ENCODE measurements around the gene ZNF414. TPM values are rescaled to one million over a fixed set of nuclear protein-coding genes. Genes with fewer than 3 reads are reported as not detected.

ZNF414 gene
- total and polyA plus RNA-seq, 10 of the 15 experiments (the other 5 are each of a cell fraction or from before 2014, with no cell fraction given): 0.16 to 23.7 (median 5.3) TPM; not detected in 1

DNA sequence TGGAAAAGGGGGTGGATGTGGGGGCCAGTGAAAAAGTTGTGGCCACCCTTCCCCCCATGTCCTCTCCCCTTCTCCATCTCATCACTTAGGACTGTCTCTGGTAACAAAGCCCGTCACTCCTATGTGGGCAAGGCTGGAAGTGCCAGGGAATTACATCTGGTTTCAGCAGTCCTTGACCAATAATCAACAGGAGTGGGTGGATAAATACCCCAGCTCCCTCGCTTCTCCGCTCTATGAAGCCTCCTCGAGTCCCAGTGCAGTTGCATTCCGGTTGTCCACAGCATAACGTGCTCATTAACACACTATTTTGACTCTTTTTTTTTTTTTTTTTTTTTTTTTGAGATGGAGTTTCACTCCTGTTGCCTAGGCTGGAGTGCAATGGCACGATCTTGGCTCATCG is 31.8 kb upstream of the ZNF414 start:
- Histone ChIP-seq H3K4me2 (ENCODE audit: control insufficient read depth, insufficient read depth) (no peak overlapping the region), H3K27ac (ENCODE audit: control insufficient read depth, insufficient read depth) (no peak overlapping the region), H3K36me3 (ENCODE audit: control insufficient read depth in 2 of 2, insufficient read depth in 2 of 2, low read length in 1 of 2) (no peaks in the 10 kb centered on the region), H3K4me3 (no peak overlapping the region), H3K9ac (ENCODE audit: control insufficient read depth, insufficient read depth, low read length) (no peak overlapping the region), H2AFZ (ENCODE audit: control insufficient read depth, low read depth, low read length) (no peak overlapping the region), H3K27me3 (replicated peaks in 1 of 2; ENCODE audit: control insufficient read depth in 2 of 2, insufficient read depth in 2 of 2, low read length in 1 of 2) (no peaks in the 10 kb centered on the region), H3K4me1 (ENCODE audit: control insufficient read depth, insufficient read depth, low read length) (no peaks in the 10 kb centered on the region), H4K20me1 (ENCODE audit: control insufficient read depth, insufficient read depth) (no peaks in the 10 kb centered on the region), H3K79me2 (ENCODE audit: control insufficient read depth, insufficient read depth, low read length) (no peaks in the 10 kb centered on the region), H3K9me3 (replicated peaks; ENCODE audit: control insufficient read depth, insufficient read depth, low read length) (no peaks in the 10 kb centered on the region)
- in situ Hi-C loops (cut with MboI): no loop called here
- SMC1A ChIA-PET (ENCODE audit: uncharacterized antibody, unreplicated experiment): no interaction called here
- TF ChIP-seq BCL11A (IDR thresholded peaks at IDR 0.05; ENCODE audit: low read depth, low read length) (no peak), STAT1 (conservative IDR thresholded peaks at IDR 0.05) (no peak), ZBTB4 (CRISPR knock-in tag; IDR thresholded peaks at IDR 0.05) (no peak)
- ATAC-seq (no peak), FAIRE-seq (no peak), DNase-seq (ENCODE audit: low read depth, low spot score) (no peak)
- BruUV-seq (replicated peaks): no TSS peak
- RAD21 ChIA-PET (ENCODE audit: unreplicated experiment): no interaction called here
- POLR2A ChIA-PET: interaction anchor here (0.6 to 0.7 kb wide), 2 partner anchors 13 to 198 kb away, joined by 3 to 4 read pairs; no protein-coding TSS in a partner anchor
- CTCF ChIA-PET: no interaction called here
- WGBS (ENCODE audit: insufficient coverage, insufficient replicate concordance, low lambda C conversion rate, missing lambda C conversion rate): 73% methylated on average over 8 of the region's 8 CpGs
- intact Hi-C loops (cut with micrococcal nuclease; ENCODE audit: unreplicated experiment): no loop called here

DNA sequence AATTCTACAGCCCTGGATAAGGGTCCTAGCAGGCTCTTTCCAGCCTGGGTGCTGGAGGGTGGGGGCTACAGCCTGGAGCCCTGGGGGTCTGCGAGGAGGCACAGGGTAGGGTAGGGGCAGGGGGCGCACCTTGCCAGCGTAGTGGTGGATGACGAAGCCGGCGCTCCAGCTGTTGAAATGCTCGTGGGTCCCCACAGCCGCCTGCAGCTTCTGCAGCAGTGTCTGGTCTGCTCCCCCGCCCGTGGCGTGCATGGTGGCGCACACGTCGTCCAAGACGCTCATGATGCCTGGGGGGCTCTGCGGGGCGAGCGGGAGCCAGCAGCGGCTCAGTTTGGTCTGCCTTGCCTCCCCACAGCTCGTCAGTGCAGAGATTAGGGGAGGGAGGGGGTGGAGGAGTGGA is 30.2 kb upstream of the ZNF414 start:
- RAD21 ChIA-PET (ENCODE audit: unreplicated experiment): no interaction called here
- no peaks in the 10 kb centered on the region for H3K9me3 ChIP-seq (replicated peaks; ENCODE audit: control insufficient read depth, insufficient read depth, low read length)
- H2AFZ ChIP-seq (ENCODE audit: control insufficient read depth, low read depth, low read length): no peak overlapping the region
- WGBS (ENCODE audit: insufficient coverage, insufficient replicate concordance, low lambda C conversion rate, missing lambda C conversion rate): 84% methylated on average over 15 of the region's 20 CpGs
- no peak overlapping the region for H3K27ac ChIP-seq (ENCODE audit: control insufficient read depth, insufficient read depth)
- no peaks in the 10 kb centered on the region for H3K36me3 ChIP-seq (ENCODE audit: control insufficient read depth in 2 of 2, insufficient read depth in 2 of 2, low read length in 1 of 2)
- DNase-seq (ENCODE audit: low read depth, low spot score): no peak
- H3K4me2 ChIP-seq (ENCODE audit: control insufficient read depth, insufficient read depth): no peak overlapping the region
- no peak overlapping the region for H3K9ac ChIP-seq (ENCODE audit: control insufficient read depth, insufficient read depth, low read length)
- H4K20me1 ChIP-seq (ENCODE audit: control insufficient read depth, insufficient read depth): no peaks in the 10 kb centered on the region
- SMC1A ChIA-PET (ENCODE audit: uncharacterized antibody, unreplicated experiment): no interaction called here
- in situ Hi-C loops (cut with MboI): no loop called here
- no peaks in the 10 kb centered on the region for H3K27me3 ChIP-seq (replicated peaks in 1 of 2; ENCODE audit: control insufficient read depth in 2 of 2, insufficient read depth in 2 of 2, low read length in 1 of 2)
- ATAC-seq: no peak
- no peak overlapping the region for H3K4me3 ChIP-seq
- H3K4me1 ChIP-seq (ENCODE audit: control insufficient read depth, insufficient read depth, low read length): no peaks in the 10 kb centered on the region
- no peaks in the 10 kb centered on the region for H3K79me2 ChIP-seq (ENCODE audit: control insufficient read depth, insufficient read depth, low read length)
- intact Hi-C loops (cut with micrococcal nuclease; ENCODE audit: unreplicated experiment): no loop called here
- BruUV-seq (replicated peaks): no TSS peak
- POLR2A ChIA-PET: interaction anchor here (0.6 kb wide), 1 partner anchor 34 kb away, joined by 5 read pairs; no protein-coding TSS in a partner anchor
- no peak for FAIRE-seq
- CTCF ChIA-PET: no interaction called here
- no peak for TF ChIP-seq HDAC6 (IDR thresholded peaks at IDR 0.05; ENCODE audit: unreplicated experiment)
- no peak for TF ChIP-seq CBFB (IDR thresholded peaks at IDR 0.05; ENCODE audit: low read depth)
- no peak for TF ChIP-seq NR2F1 (conservative IDR thresholded peaks at IDR 0.05)
- no peak for TF ChIP-seq KAT2A (conservative IDR thresholded peaks at IDR 0.05; ENCODE audit: control insufficient read depth, low read depth, low read length)
- TF ChIP-seq ZNF207 (IDR thresholded peaks at IDR 0.05; ENCODE audit: borderline replicate concordance): no peak
- TF ChIP-seq POLR2AphosphoS5 (IDR thresholded peaks at IDR 0.05; ENCODE audit: low read length): no peak
- TF ChIP-seq, protein P1, sequence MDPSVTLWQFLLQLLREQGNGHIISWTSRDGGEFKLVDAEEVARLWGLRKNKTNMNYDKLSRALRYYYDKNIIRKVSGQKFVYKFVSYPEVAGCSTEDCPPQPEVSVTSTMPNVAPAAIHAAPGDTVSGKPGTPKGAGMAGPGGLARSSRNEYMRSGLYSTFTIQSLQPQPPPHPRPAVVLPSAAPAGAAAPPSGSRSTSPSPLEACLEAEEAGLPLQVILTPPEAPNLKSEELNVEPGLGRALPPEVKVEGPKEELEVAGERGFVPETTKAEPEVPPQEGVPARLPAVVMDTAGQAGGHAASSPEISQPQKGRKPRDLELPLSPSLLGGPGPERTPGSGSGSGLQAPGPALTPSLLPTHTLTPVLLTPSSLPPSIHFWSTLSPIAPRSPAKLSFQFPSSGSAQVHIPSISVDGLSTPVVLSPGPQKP (IDR thresholded peaks at IDR 0.05; ENCODE audit: low read depth, low read length): no peak
- TF ChIP-seq USF1 (IDR thresholded peaks at IDR 0.05; ENCODE audit: borderline replicate concordance, extremely low read length, insufficient read depth, low read depth, low read length): no peak
- TF ChIP-seq IKZF1 (conservative IDR thresholded peaks at IDR 0.05): no peak
- no peak for TF ChIP-seq EGR1 (IDR thresholded peaks at IDR 0.05; ENCODE audit: borderline replicate concordance in 1 of 2, low read depth in 2 of 2, low read length in 2 of 2)
- no peak for TF ChIP-seq HDGF (IDR thresholded peaks at IDR 0.05)

All from GM12878 (cell line).